PC-9 (cell line): ENCODE results near the gene DNAI1. TPM values are rescaled to one million over a fixed set of nuclear protein-coding genes. Genes with fewer than 3 reads are reported as not detected.

Experiments
- BruUV-seq: library from RNA; stranded (reverse); fragments of 400-500 nt; replicated peaks from 2 replicates; lab custom pipeline; 2021; lab: Mats Ljungman, UMichigan
- CTCF ChIA-PET: fragments of 300-600 bp; sonication (Branson Sonifier 250); formaldehyde crosslinking; loops from one replicate; lab custom pipeline; 2022; ENCODE audit warnings: antibody characterized with exemption; lab: Charles Lee
- POLR2A ChIA-PET: fragments of 300-600 bp; sonication (Branson Sonifier 250); formaldehyde crosslinking; loops from one replicate; lab custom pipeline; 2022; ENCODE audit warnings: antibody characterized with exemption; ENCODE audit not compliant: unreplicated experiment; lab: Charles Lee
- DNase-seq, 2 experiments: peaks; one replicate each; pipeline versions ENCODE4 v3.0.0 to v3.0.0-alpha.2; 2015 to 2022; ENCODE audit warnings: mixed read lengths in 1 of 2
- H2AFZ ChIP-seq: fragments of 200-600 bp; sonication (generic); 2 replicates; pipeline ENCODE4 v1.8.1; 2017; ENCODE audit warnings: antibody characterized with exemption
- H3F3A ChIP-seq: fragments of 200-600 bp; sonication (generic); 2 replicates; pipeline ENCODE4 v1.8.1; 2017; ENCODE audit warnings: antibody characterized with exemption, mild to moderate bottlenecking, low read depth; ENCODE audit not compliant: insufficient read depth
- H3K27ac ChIP-seq: fragments of 200-600 bp; sonication (generic); 2 replicates; pipeline ENCODE4 v1.6.1; 2016; ENCODE audit warnings: mixed run types
- H3K27me3 ChIP-seq: fragments of 200-600 bp; sonication (generic); 2 replicates; pipeline ENCODE4 v1.6.1; 2016; ENCODE audit warnings: low read depth, mixed run types; ENCODE audit not compliant: insufficient read depth
- H3K36me3 ChIP-seq: fragments of 200-600 bp; sonication (generic); 2 replicates; pipeline ENCODE4 v1.6.1; 2016; ENCODE audit warnings: low read depth, mixed run types
- H3K4me1 ChIP-seq: fragments of 200-600 bp; sonication (generic); replicated peaks from 2 replicates; pipeline ENCODE4 v1.6.1; 2016; ENCODE audit warnings: mixed run types; ENCODE audit not compliant: insufficient read depth
- H3K4me2 ChIP-seq: fragments of 200-600 bp; sonication (generic); 2 replicates; pipeline ENCODE4 v1.6.1; 2017; ENCODE audit warnings: mixed run types
- H3K4me3 ChIP-seq: fragments of 200-600 bp; sonication (generic); 2 replicates; pipeline ENCODE4 v1.6.1; 2016; ENCODE audit warnings: mixed run types
- H3K79me2 ChIP-seq: fragments of 200-600 bp; sonication (generic); 2 replicates; pipeline ENCODE4 v1.6.1; 2017; ENCODE audit warnings: low read depth, mixed run types
- H3K9me2 ChIP-seq: fragments of 200-600 bp; sonication (generic); 2 replicates; pipeline ENCODE4 v1.8.1; 2017; ENCODE audit warnings: mild to moderate bottlenecking; ENCODE audit not compliant: insufficient read depth
- H3K9me3 ChIP-seq: fragments of 200-600 bp; sonication (generic); 2 replicates; pipeline ENCODE4 v1.8.1; 2016; ENCODE audit warnings: low read depth; ENCODE audit not compliant: insufficient read depth
- H4K20me1 ChIP-seq: fragments of 200-600 bp; sonication (generic); 2 replicates; pipeline ENCODE4 v1.8.1; 2017; ENCODE audit not compliant: insufficient read depth
- CTCF ChIP-seq: fragments of 200-600 bp; sonication (generic); conservative IDR thresholded peaks from 2 replicates; pipeline ENCODE4 v1.6.1; 2017; ENCODE audit warnings: mixed run types, antibody characterized with exemption, mild to moderate bottlenecking, moderate library complexity
- EZH2 ChIP-seq: fragments of 200-600 bp; sonication (generic); IDR thresholded peaks from 2 replicates; pipeline ENCODE4 v1.8.0; 2017; ENCODE audit warnings: antibody characterized with exemption, low read depth
- intact Hi-C: fragments of 100-400 bp; cut with micrococcal nuclease; formaldehyde crosslinking; loops from one replicate; pipeline ENCODE4 v1.10.0; 2022; ENCODE audit not compliant: unreplicated experiment
- total RNA-seq: library from RNA; stranded (reverse); gene quantifications from 2 replicates; pipeline ENCODE4 v1.2.3, GENCODE V29; 2021

The DNAI1 gene
- total RNA-seq, 1 experiment from 2014 or later, result 1.6 TPM

GRCh38 chr9:34456746-34457145 lies 1.9 kb upstream of the DNAI1 start:
- TF ChIP-seq CTCF (no peak), EZH2 (no peak)
- peaks cover 44% of the 10 kb centered on the region for H3K79me2 ChIP-seq
- no peaks in the 10 kb centered on the region for H3K9me2 ChIP-seq
- POLR2A ChIA-PET, result interaction anchor here (0.5 kb wide), 1 partner anchor 16 kb away, joined by 3 read pairs; no protein-coding TSS in a partner anchor
- H3K4me3 ChIP-seq, result peak overlapping the region; percentile 75
- no peaks in the 10 kb centered on the region for H3K36me3 ChIP-seq
- intact Hi-C loops, result no loop called here
- CTCF ChIA-PET, result no interaction called here
- no peaks in the 10 kb centered on the region for H3K27me3 ChIP-seq
- peaks cover 8% of the 10 kb centered on the region; the same call in 1 of the 2 replicates for H3F3A ChIP-seq
- peaks cover 11% of the 10 kb centered on the region for H3K4me1 ChIP-seq
- TSS peak; percentile 37 for BruUV-seq
- no peak overlapping the region for H3K27ac ChIP-seq
- H3K4me2 ChIP-seq, result peak overlapping the region; percentile 86
- DNase-seq, result no peak
- H2AFZ ChIP-seq, result peak overlapping the region; percentile 70; the same call in 1 of the 2 replicates
- no peaks in the 10 kb centered on the region for H4K20me1 ChIP-seq
- H3K9me3 ChIP-seq, result no peaks in the 10 kb centered on the region

DNA sequence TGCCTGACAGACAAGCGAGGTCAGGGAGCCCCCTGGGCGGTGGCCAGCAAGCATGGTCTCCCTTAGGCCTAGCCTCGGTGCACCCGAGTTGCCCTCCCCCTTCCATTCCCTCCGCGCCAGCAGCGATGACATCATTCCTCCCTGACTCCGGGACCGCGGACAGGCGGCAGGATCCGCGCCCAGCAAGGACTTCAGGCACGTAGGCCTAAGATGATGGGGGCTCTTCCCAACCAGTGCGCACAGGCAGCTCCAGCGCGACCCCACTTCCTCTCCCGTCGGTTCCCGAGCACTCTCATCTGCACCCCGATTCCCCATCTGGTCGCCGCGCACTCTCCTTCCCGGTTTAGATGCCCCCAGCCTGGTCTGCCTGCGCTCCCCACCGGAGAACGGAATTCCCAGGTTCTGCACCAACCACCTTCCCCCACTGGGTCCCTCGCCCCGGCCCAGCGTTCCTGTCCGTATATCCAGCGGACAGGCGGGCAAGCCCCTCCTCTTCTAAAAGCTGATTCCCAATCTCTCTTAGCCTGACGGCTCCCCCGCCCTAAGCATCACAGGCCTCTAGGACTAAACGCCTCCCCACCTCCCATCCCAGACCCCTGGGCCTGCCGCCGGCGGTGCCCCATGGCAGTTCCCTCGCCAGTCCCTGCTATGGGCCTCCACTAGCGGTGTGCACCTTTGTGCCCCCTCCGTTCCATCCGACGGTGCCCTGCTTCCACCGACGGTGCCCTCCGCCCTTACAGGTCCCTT lies 1.2 kb upstream of the DNAI1 start:
- DNase-seq, result peak; percentile 38 to 52
- ChIA-PET CTCF (no interaction called here), POLR2A (interaction anchor here (0.5 kb wide), 1 partner anchor 15 kb away, joined by 3 read pairs; no protein-coding TSS in a partner anchor)
- Histone ChIP-seq H3F3A (peaks cover 1% of the 10 kb centered on the region; the same call in 1 of the 2 replicates), H3K9me3 (no peaks in the 10 kb centered on the region), H3K79me2 (peaks cover 44% of the 10 kb centered on the region), H3K36me3 (no peaks in the 10 kb centered on the region), H3K4me3 (peak overlapping the region; percentile 75), H2AFZ (peak overlapping the region; percentile 70), H3K27me3 (no peaks in the 10 kb centered on the region), H3K9me2 (no peaks in the 10 kb centered on the region), H3K4me2 (peak overlapping the region; percentile 86), H3K27ac (no peak overlapping the region), H4K20me1 (no peaks in the 10 kb centered on the region), H3K4me1 (peaks cover 5% of the 10 kb centered on the region; the same call in 1 of the 2 replicates)
- no TSS peak for BruUV-seq
- intact Hi-C loops, result no loop called here
- no peak for TF ChIP-seq EZH2
- TF ChIP-seq CTCF, result no peak

GRCh38 chr9:34458959-34459340 lies 345 bp downstream of the DNAI1 start:
- CTCF ChIA-PET, result no interaction called here

More at GRCh38 chr9:34458959-34459340, 345 bp downstream of the DNAI1 start:
- Histone ChIP-seq H3K4me3 (peak overlapping the region; percentile 75; the same call in 1 of the 2 replicates), H3K9me2 (no peaks in the 10 kb centered on the region), H3K79me2 (peaks cover 37% of the 10 kb centered on the region), H4K20me1 (no peaks in the 10 kb centered on the region), H3K9me3 (no peaks in the 10 kb centered on the region), H3K4me1 (peaks cover 17% of the 10 kb centered on the region), H3F3A (peaks cover 4% of the 10 kb centered on the region; the same call in 1 of the 2 replicates), H3K36me3 (no peaks in the 10 kb centered on the region), H3K4me2 (peak overlapping the region; percentile 75), H2AFZ (peak overlapping the region; percentile 70; the same call in 1 of the 2 replicates), H3K27ac (no peak overlapping the region), H3K27me3 (no peaks in the 10 kb centered on the region)
- intact Hi-C loops, result no loop called here
- BruUV-seq, result no TSS peak
- DNase-seq, result no peak
- TF ChIP-seq CTCF (no peak), EZH2 (no peak)
- POLR2A ChIA-PET, result interaction anchor here (0.5 to 1.0 kb wide), 2 partner anchors 26 to 124 kb away, joined by 4 to 5 read pairs; no protein-coding TSS in a partner anchor
